ENCODE data around the gene TIMELESS.

TIMELESS gene

GRCh38 chr12:56425193-56425592, 24.0 kb downstream of the TIMELESS start:
- TF ChIP-seq GATA2 (IDR thresholded peaks at IDR 0.05; ENCODE audit: low read depth, low read length) (no peak), GATA3 (IDR thresholded peaks at IDR 0.05; ENCODE audit: low read depth, low read length) (no peak)

DNA sequence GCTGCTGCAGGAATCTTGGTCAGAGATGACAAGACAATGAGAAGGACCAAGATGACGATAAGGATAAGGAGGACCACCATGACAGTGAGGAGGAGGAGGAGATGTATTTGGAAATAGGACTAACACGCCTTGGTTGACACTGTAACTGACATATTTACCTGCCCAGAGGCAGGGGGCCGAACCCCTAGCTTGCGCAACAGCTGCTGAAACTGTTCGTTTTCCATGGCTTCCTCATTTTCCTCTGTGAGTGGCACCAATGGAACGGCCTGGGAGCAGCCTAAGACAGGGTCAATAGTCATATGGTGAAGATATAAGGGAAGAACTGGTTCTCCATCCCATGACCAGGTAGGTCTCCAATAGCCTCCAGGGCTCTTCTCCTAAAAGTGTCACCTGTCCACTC, 28.8 kb downstream of the TIMELESS start:
- TF ChIP-seq GATA3 (IDR thresholded peaks at IDR 0.05; ENCODE audit: low read depth, low read length), result no peak
- no peak for TF ChIP-seq GATA2 (IDR thresholded peaks at IDR 0.05; ENCODE audit: low read depth, low read length)

GRCh38 chr12:56417739-56418138, 31.5 kb downstream of the TIMELESS start:
- TF ChIP-seq GATA2 (IDR thresholded peaks at IDR 0.05; ENCODE audit: low read depth, low read length) (no peak), GATA3 (IDR thresholded peaks at IDR 0.05; ENCODE audit: low read depth, low read length) (no peak)

DNA sequence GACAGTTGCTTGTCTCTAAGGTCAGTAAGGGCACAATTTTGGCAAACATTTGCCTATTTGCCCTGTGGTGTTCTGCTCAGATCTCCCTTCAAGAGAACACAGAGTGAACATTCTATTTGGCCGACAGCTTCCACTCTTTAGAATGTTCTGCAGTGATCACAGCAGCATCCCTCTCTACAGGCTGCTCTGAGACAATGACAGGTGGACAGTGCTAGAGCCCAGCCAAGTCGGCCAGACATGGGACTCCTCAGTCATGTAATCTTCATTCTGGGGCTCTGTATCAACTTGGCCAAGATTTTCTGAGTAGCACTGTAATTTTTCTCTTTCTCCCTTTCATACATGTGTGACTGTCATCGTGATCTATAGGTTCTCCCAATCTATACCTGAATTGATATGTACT, 34.8 kb downstream of the TIMELESS start:
- TF ChIP-seq GATA3 (IDR thresholded peaks at IDR 0.05; ENCODE audit: low read depth, low read length), result no peak
- TF ChIP-seq GATA2 (IDR thresholded peaks at IDR 0.05; ENCODE audit: low read depth, low read length), result no peak

DNA sequence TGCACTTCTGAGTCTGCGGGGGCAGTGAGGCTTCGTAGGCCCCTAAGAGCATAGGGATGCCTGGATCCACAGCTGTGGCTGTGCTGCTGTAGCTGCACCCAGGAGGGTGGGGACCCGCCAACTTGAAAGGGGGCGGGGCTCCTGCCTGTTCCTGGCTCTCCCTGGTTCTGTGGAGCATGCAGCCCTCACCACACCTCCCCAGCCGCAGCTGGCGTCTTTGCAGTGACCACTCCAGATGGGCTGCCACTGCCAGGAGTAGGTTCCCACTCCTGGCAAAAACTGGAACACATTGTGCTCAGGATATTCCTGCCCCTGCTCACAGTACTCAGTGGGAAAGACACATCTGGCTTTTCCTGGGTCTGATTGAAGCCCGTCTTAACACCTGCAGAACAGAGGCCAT, 35.8 kb downstream of the TIMELESS start:
- TF ChIP-seq GATA2 (IDR thresholded peaks at IDR 0.05; ENCODE audit: low read depth, low read length) (no peak), GATA3 (IDR thresholded peaks at IDR 0.05; ENCODE audit: low read depth, low read length) (no peak)

- TF ChIP-seq GATA2 (IDR thresholded peaks at IDR 0.05; ENCODE audit: low read depth, low read length), result no peak
- no peak for TF ChIP-seq GATA3 (IDR thresholded peaks at IDR 0.05; ENCODE audit: low read depth, low read length)
Observed at GRCh38 chr12:56411781-56412639, 37.2 kb downstream of the TIMELESS start.

DNA sequence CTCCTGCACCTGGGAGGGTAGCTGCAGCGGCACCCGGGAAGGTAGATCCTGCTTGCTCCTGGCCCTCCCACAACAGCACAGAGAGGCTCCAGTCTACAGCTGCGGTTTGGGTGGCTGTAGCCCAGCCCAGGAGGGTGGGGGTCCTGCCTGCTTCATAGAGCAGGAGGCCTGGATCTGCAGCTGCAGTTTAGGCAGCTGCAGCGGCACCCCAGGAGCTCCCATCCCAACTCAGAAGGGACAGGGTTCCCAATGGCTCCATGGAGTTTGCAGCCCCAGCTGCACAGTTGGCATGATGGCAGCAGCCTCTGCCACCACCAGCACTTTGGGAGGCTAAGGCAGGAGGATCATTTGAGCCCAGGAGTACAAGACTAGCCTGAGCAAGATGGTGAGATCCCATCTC, 38.5 kb downstream of the TIMELESS start:
- TF ChIP-seq GATA2 (IDR thresholded peaks at IDR 0.05; ENCODE audit: low read depth, low read length) (no peak), GATA3 (IDR thresholded peaks at IDR 0.05; ENCODE audit: low read depth, low read length) (no peak)

GRCh38 chr12:56408799-56409417, 40.3 kb downstream of the TIMELESS start:
- TF ChIP-seq GATA3 (IDR thresholded peaks at IDR 0.05; ENCODE audit: low read depth, low read length), result no peak
- no peak for TF ChIP-seq GATA2 (IDR thresholded peaks at IDR 0.05; ENCODE audit: low read depth, low read length)

DNA sequence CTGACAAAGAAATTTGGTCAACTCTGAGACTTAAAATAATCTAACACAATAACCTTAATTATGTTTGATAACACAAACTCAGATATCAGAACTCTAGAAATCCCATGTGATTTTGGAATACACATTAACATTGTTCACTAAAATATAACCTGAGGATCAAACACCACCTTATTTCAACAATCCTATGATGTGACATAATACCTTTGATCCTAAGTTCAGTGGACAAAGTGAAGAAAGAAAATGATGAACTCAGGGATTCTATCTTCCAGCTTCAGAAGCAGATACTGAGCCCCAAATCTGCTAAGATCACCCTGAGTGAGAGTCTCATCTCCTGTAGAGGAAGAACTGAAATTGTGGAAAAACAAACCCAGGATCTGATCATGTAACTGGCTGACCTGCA, 50.9 kb downstream of the TIMELESS start:
- no peak for TF ChIP-seq GATA3 (IDR thresholded peaks at IDR 0.05; ENCODE audit: low read depth, low read length)
- no peak for TF ChIP-seq GATA2 (IDR thresholded peaks at IDR 0.05; ENCODE audit: low read depth, low read length)

DNA sequence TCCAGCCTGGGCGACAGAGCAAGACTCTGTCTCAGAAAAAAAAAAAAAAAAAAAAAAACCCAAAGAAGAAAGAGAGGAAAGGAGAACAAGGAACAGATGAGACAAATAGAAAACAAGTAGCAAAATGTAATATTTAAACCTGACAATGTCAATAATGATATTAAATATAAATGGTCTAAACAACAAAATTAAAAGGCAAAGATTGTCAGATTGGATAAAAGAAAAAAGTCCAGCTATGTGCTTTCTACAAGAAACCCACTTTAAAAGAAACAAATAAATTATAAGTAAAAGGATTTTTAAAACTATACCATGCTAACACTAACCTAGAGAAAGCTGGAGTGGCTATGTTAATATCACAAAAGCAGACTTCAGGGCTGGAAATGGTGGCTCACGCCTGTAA, 56.9 kb downstream of the TIMELESS start:
- TF ChIP-seq GATA2 (IDR thresholded peaks at IDR 0.05; ENCODE audit: low read depth, low read length) (no peak), GATA3 (IDR thresholded peaks at IDR 0.05; ENCODE audit: low read depth, low read length) (no peak)

DNA sequence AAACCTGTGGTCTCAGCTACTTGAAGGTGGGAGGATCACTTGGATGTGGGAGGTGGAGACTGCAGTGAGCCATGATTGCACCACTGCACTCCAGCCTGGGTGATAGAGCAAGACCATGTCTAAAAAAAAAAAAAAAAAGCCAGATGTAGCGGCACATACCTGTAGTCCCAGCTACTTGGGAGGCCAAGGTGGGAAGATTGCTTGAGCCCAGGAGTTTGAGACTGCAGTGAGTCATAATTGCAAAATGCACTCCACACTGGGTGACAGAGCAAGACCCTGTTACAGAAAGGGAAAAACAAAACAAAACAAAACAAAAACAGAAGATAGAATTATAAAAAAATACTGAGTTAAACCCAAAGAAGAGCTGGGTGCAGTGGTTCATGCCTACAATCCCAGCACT, 57.5 kb downstream of the TIMELESS start:
- no peak for TF ChIP-seq GATA3 (IDR thresholded peaks at IDR 0.05; ENCODE audit: low read depth, low read length)

GRCh38 chr12:56389412-56389811, 59.8 kb downstream of the TIMELESS start:
- TF ChIP-seq GATA2 (IDR thresholded peaks at IDR 0.05; ENCODE audit: low read depth, low read length) (no peak), GATA3 (IDR thresholded peaks at IDR 0.05; ENCODE audit: low read depth, low read length) (no peak)

DNA sequence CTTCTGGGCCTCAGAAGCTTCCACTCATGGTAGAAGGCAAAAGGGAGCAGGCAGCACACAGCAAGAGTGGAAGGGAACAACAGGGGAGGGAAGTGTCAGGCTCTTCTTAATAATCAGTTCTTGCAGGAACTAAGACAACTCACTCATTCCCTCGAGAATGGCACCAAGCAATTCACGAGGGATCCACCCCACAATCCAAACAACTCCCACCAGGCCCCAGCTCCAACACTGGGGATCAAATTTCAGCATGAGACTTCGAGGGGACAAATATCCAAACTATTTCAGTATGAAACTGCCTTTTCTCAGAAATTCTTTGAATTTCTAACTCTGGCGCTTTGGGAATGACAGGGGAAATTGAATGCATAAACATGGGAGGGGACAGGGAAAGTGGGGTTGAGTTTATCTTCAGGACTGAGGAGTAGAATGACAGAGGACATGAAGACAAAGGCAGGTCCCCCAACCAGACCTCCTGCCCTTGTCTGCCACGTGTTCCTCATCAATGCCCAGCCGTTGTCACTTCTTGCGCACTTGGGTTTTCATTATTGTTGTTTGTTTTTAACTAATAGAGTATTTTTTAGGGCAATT, 62.0 kb downstream of the TIMELESS start:
- TF ChIP-seq GATA2 (IDR thresholded peaks at IDR 0.05; ENCODE audit: low read depth, low read length) (no peak), GATA3 (IDR thresholded peaks at IDR 0.05; ENCODE audit: low read depth, low read length) (no peak)

- TF ChIP-seq GATA2 (IDR thresholded peaks at IDR 0.05; ENCODE audit: low read depth, low read length) (no peak), GATA3 (IDR thresholded peaks at IDR 0.05; ENCODE audit: low read depth, low read length) (no peak)
Observed at GRCh38 chr12:56385873-56386272, 63.4 kb downstream of the TIMELESS start.

- TF ChIP-seq GATA2 (IDR thresholded peaks at IDR 0.05; ENCODE audit: low read depth, low read length) (no peak), GATA3 (IDR thresholded peaks at IDR 0.05; ENCODE audit: low read depth, low read length) (no peak)
Observed at GRCh38 chr12:56382611-56383010, 66.6 kb downstream of the TIMELESS start.
